Natural killer cell (primary cell): Measurements from ENCODE around the gene KPNA3. TPM values are rescaled to one million over a fixed set of nuclear protein-coding genes. Genes with fewer than 3 reads are reported as not detected.
"Not testable (repeated sequence)": the region's sequence is repeated elsewhere in the genome, so short reads cannot be mapped to it uniquely, and the experiment has no call there.

Source experiments
- ATAC-seq, 3 donors: fragments of 150-1000 bp in 2 of 3; fragments of 200-7000 bp in 1 of 3; cut with Tn5 transposase; 1 replicate in 1 of 3; 2 replicates in 2 of 3; pipeline ENCODE4 v1.10.0; 2021; ENCODE audit warnings: mild to moderate bottlenecking in 2 of 3, moderate library complexity in 2 of 3
- DNase-seq, 2 donors: peaks; one replicate each; pipeline versions ENCODE4 v3.0.0 to v3.0.0-alpha.2; 2013 to 2021; ENCODE audit warnings: mixed read lengths in 1 of 2
- H3K27ac ChIP-seq: one replicate; pipeline ENCODE4 v1.5.1; 2013; ENCODE audit warnings: mild to moderate bottlenecking, low read length
- H3K27me3 ChIP-seq: one replicate; pipeline ENCODE4 v1.6.1; 2013; ENCODE audit warnings: low read length; ENCODE audit not compliant: control insufficient read depth, insufficient read depth
- H3K36me3 ChIP-seq: one replicate; pipeline ENCODE4 v1.6.1; 2013; ENCODE audit warnings: low read length; ENCODE audit not compliant: control insufficient read depth, insufficient read depth
- H3K4me1 ChIP-seq: one replicate; pipeline ENCODE4 v1.6.1; 2013; ENCODE audit warnings: low read length; ENCODE audit not compliant: control insufficient read depth, insufficient read depth
- H3K4me3 ChIP-seq: one replicate; pipeline ENCODE4 v1.5.1; 2013; ENCODE audit warnings: low read length
- H3K9me3 ChIP-seq: one replicate; pipeline ENCODE4 v1.6.1; 2013; ENCODE audit warnings: low read length; ENCODE audit not compliant: control insufficient read depth, insufficient read depth
- H3K27ac Mint-ChIP-seq, 2 donors: one replicate each; pipeline ENCODE4 v1.8.0; 2022; ENCODE audit warnings: mild to moderate bottlenecking in 2 of 2, mixed read lengths in 2 of 2, moderate library complexity in 1 of 2
- H3K27me3 Mint-ChIP-seq, 2 donors: one replicate each; pipeline ENCODE4 v1.8.0; 2022; ENCODE audit warnings: low read depth in 2 of 2, mixed read lengths in 2 of 2
- H3K36me3 Mint-ChIP-seq: one replicate; pipeline ENCODE4 v1.8.0; 2022; ENCODE audit warnings: mixed read lengths
- H3K4me1 Mint-ChIP-seq, 2 donors: one replicate each; pipeline ENCODE4 v1.8.0; 2022; ENCODE audit warnings: mixed read lengths in 2 of 2
- H3K4me3 Mint-ChIP-seq: one replicate; pipeline ENCODE4 v1.8.0; 2022; ENCODE audit warnings: mild to moderate bottlenecking, moderate library complexity, mixed read lengths
- H3K9me3 Mint-ChIP-seq, 2 donors: one replicate each; pipeline ENCODE4 v1.8.0; 2022; ENCODE audit warnings: mixed read lengths in 2 of 2
- WGBS: methylation state at CpG from one replicate; pipeline ENCODE4 v1.1.7; 2013; ENCODE audit warnings: missing lambda C conversion rate; ENCODE audit not compliant: insufficient coverage; 5-methylcytosine and 5-hydroxymethylcytosine counted together
- intact Hi-C: fragments of 100-400 bp; cut with micrococcal nuclease; formaldehyde crosslinking; loops from one replicate; pipeline ENCODE4 v1.14.2; 2022
- total RNA-seq, 4 donors: library from RNA; stranded (reverse); fragments of 120-200 nt in 1 of 4; gene quantifications; one replicate each; pipeline versions ENCODE4 v1.2.3 to v1.2.4, GENCODE V29; 2013 to 2022
- TF ChIP-seq, protein P1 (sequence below): fragments of 200-600 bp; IDR thresholded peaks from one replicate; pipeline ENCODE4 v1.8.0; 2022; ENCODE audit warnings: antibody characterized with exemption

The KPNA3 gene
- total RNA-seq, 3 donors from 2014 or later (not counting 1 experiment from before 2014, with no cell fraction given) = 27.8 to 35.5 (median 29.8) TPM

DNA sequence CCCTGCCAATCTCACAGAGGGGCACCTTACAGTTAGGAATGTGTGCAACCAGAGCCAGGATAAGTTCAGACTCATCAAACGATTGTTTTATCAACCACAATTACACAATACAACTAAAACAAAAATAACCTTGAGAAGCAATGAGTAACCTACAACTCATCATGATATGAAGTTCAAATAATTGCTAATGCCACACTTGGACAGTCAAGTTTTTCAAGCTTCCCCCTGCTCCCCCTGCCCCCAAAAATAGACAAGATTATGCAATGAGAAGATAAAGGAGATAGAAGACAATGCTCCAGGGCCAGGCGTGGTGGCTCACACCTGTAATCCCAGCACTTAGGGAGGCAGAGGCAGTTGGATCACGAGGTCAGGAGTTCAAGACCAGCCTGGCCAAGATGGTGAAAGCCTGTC, 13.6 kb upstream of the KPNA3 start:
- H3K4me1 Mint-ChIP-seq = no peaks in the 10 kb centered on the region
- ATAC-seq = no peak
- TF ChIP-seq, protein P1, sequence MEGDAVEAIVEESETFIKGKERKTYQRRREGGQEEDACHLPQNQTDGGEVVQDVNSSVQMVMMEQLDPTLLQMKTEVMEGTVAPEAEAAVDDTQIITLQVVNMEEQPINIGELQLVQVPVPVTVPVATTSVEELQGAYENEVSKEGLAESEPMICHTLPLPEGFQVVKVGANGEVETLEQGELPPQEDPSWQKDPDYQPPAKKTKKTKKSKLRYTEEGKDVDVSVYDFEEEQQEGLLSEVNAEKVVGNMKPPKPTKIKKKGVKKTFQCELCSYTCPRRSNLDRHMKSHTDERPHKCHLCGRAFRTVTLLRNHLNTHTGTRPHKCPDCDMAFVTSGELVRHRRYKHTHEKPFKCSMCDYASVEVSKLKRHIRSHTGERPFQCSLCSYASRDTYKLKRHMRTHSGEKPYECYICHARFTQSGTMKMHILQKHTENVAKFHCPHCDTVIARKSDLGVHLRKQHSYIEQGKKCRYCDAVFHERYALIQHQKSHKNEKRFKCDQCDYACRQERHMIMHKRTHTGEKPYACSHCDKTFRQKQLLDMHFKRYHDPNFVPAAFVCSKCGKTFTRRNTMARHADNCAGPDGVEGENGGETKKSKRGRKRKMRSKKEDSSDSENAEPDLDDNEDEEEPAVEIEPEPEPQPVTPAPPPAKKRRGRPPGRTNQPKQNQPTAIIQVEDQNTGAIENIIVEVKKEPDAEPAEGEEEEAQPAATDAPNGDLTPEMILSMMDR = no peak

DNA sequence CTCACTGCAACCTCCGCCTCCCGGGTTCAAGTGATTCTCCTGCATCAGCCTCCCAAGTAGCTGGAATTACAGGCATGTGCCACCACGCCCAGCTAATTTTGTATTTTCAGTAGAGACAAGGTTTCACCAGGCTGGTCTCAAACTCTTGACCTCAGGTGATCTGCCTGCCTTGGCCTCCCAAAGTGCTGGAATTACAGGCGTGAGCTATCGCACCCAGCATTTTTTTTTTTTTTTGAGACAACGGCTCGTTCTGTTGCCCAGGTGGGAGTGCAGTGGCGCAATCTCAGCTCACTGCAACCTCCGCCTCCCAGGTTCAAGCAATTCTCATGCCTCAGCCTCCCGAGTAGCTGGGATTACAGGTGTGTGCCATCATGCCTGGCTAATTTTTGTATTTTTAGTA, 10.6 kb upstream of the KPNA3 start:
- H3K4me1 Mint-ChIP-seq, H3K27me3 ChIP-seq, H3K9me3 Mint-ChIP-seq, H3K4me1 ChIP-seq, ATAC-seq, H3K4me3 ChIP-seq, H3K27ac Mint-ChIP-seq, H3K9me3 ChIP-seq, DNase-seq, intact Hi-C loops, H3K36me3 ChIP-seq, H3K36me3 Mint-ChIP-seq, H3K27ac ChIP-seq, H3K4me3 Mint-ChIP-seq: not testable (repeated sequence)
- 88% methylated on average over 9 of the region's 10 CpGs for WGBS
- H3K27me3 Mint-ChIP-seq = peaks cover 15 to 22% of the 10 kb centered on the region in 2 donors

More for the DNA sequence above, 13.6 kb upstream of the KPNA3 start:
- H3K9me3 ChIP-seq = no peaks in the 10 kb centered on the region
- no peaks in the 10 kb centered on the region for H3K4me1 ChIP-seq
- Mint-ChIP-seq H3K9me3 (no peaks in the 10 kb centered on the region), H3K27me3 (peaks cover 26% of the 10 kb centered on the region in 2 donors), H3K4me3 (no peak overlapping the region), H3K36me3 (no peaks in the 10 kb centered on the region), H3K27ac (no peak overlapping the region)
- H3K27me3 ChIP-seq = peaks cover 2% of the 10 kb centered on the region
- no peaks in the 10 kb centered on the region for H3K36me3 ChIP-seq
- no peak overlapping the region for H3K27ac ChIP-seq
- WGBS = 54% methylated on average over 3 of the region's 3 CpGs
- DNase-seq = no peak
- H3K4me3 ChIP-seq = no peak overlapping the region
- intact Hi-C loops = no loop called here

DNA sequence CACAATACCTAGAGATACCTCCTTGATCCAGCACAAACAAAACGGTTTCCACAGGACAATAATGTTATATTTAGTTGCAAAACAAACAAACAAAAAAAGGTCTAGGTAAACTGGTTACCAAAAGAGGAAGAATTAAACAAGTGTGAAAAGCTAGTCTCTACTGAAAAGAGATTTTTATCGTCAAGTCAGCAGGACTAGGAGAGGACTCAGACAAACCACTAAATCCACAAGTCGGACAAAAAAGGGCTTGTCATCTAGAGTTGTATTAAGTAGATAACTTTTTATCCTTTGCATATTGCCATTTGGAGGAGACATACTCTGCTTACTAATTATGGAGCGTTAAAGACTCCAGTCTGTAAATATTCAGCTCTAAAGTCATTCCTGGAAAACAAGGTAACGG, 9.9 kb upstream of the KPNA3 start:
- no peak for DNase-seq

DNA sequence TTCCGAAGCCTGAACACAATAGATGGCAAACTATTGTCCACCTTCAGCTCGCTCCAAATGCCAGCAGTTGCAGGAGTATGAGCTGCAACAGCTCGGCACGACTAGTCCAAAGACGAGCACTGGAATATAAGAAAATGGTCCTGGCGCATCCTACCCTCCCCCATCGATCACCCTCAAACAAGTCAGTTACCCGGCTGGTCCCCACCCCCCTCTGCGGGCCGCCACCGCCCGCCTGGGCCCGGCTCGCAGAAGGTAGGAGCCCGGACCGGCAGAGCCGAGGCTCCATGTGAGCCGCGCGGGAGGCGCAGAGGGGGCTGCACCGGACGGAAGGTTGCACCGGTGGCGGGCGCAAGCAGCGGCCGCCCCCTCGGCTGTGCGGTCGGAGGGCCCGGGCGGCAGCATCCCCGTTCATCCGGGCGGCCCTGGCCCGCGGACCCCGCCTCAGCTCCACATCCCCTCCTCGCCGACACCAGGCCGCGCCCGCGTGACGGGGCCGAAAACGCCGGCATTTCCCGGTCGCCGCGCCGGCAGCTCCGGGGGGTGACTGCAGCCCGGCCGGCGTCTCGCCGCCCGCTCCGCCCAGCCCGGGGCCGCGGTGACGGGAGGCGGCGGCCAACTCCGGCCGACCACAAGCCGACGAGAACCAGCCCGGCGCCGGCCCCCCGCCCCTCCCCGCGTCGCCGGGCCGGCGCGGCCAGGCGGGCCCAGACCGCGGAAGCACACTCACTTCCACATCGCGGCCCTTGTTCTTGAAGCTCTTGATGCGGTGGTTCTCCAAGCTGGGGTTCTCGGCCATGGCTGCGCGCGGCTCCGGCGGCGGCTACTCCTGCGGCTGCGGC, 552 bp downstream of the KPNA3 start:
- DNase-seq (peak; percentile 58 to 63), ATAC-seq (peak in 2 of 3 donors; percentile 5 to 12)
- peak overlapping the region; percentile 94 for H3K4me3 Mint-ChIP-seq
- H3K27me3 Mint-ChIP-seq = peaks cover 11 to 12% of the 10 kb centered on the region in 2 donors
- intact Hi-C loops = loop anchor here (2.0 to 5.0 kb wide), 4 partner anchors 145 to 347 kb away; partner anchors contain the start of genes CAB39L, PHF11, SETDB2 and SPRYD7
- peaks cover 14% of the 10 kb centered on the region for H3K4me1 ChIP-seq
- under 1% methylated on average over 90 of the region's 98 CpGs for WGBS
- H3K27ac Mint-ChIP-seq = peak overlapping the region; percentile 95 to 96
- TF ChIP-seq, protein P1 = no peak
- no peaks in the 10 kb centered on the region for H3K9me3 ChIP-seq
- no peaks in the 10 kb centered on the region for H3K36me3 ChIP-seq
- H3K4me3 ChIP-seq = peak overlapping the region; percentile 61
- peak overlapping the region; percentile 66 for H3K27ac ChIP-seq
- no peaks in the 10 kb centered on the region for H3K9me3 Mint-ChIP-seq
- peaks cover 41 to 43% of the 10 kb centered on the region in 2 donors for H3K4me1 Mint-ChIP-seq
- H3K27me3 ChIP-seq = no peaks in the 10 kb centered on the region
- H3K36me3 Mint-ChIP-seq = no peaks in the 10 kb centered on the region

More for the DNA sequence above, 9.9 kb upstream of the KPNA3 start:
- H3K27me3 ChIP-seq = no peaks in the 10 kb centered on the region
- WGBS = 93% methylated on average over 2 of the region's 5 CpGs
- no peak overlapping the region for H3K27ac ChIP-seq
- TF ChIP-seq, protein P1 = no peak
- no peaks in the 10 kb centered on the region for H3K36me3 Mint-ChIP-seq
- H3K4me3 ChIP-seq = no peak overlapping the region
- H3K9me3 Mint-ChIP-seq = no peaks in the 10 kb centered on the region
- H3K4me3 Mint-ChIP-seq = no peak overlapping the region
- H3K36me3 ChIP-seq = no peaks in the 10 kb centered on the region
- ATAC-seq = no peak
- no peaks in the 10 kb centered on the region for H3K4me1 Mint-ChIP-seq
- peaks cover 16 to 20% of the 10 kb centered on the region in 2 donors for H3K27me3 Mint-ChIP-seq
- no peak overlapping the region for H3K27ac Mint-ChIP-seq
- intact Hi-C loops = no loop called here
- no peaks in the 10 kb centered on the region for H3K4me1 ChIP-seq
- H3K9me3 ChIP-seq = no peaks in the 10 kb centered on the region
